ENCODE data around the gene LDLRAD4. TPM values are rescaled to one million over a fixed set of nuclear protein-coding genes. Genes with fewer than 3 reads are reported as not detected.
A peak's percentile ranks its signal among the peaks of the same experiment; 100 is the strongest.

Gene LDLRAD4
- total RNA-seq, 1 experiment from 2014 or later, result not detected

DNA sequence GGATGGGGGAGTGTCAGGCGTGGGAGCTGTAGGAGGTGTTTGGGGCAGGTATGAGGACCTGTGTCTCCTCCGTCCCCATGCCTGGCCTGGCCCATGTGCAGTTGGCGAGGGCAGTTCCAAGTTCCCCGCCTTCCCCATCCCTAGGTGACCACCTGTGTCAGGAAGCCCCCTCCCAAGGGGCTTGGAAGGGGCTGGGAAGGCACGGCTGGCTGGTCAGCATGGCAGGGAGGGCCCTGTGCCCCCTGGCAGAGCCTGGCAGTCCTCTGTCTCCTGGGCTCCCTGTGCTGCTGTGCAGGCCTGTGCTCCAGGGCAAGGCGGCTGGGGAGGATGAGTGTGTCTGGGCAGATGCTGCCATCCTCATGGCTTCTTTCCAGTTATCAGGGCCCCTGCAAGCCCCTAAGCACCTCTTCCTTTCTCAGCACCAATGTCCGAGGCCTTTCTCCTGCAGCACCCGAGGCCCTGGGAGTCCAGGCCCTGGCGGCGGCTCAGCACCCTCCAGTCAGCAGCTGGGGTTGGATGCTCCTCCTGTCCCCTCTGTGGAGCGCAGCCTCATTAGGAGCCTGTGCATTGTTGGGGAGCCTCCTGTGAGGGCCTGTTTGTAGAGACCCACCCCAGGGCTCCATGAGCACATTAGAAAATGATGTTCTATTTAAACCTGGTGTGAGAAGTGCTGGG is 406.1 kb downstream of the LDLRAD4 start:
- no peak for DNase-seq (ENCODE audit: low read depth)

DNA sequence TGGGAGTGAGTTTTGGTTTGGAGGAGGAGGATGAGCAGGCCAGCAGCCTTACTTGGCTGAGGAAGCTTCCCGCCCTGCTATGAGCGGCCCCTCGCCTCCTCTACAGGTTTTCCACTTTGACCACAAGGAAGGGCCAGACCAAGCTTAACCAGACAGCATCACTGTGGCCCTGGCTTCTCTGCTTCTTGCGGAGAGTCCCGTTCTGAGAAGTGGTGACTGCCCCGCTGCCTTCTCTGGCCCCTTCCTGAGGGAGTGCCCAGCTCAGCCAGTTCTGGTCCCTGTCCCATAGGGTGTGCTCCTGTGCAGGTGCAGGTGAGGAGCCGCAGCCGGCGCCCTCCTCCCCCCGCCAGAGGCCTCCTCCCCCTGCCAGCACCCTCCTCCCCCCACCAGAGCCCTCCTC is 406.8 kb downstream of the LDLRAD4 start:
- DNase-seq (ENCODE audit: low read depth), result no peak

DNA sequence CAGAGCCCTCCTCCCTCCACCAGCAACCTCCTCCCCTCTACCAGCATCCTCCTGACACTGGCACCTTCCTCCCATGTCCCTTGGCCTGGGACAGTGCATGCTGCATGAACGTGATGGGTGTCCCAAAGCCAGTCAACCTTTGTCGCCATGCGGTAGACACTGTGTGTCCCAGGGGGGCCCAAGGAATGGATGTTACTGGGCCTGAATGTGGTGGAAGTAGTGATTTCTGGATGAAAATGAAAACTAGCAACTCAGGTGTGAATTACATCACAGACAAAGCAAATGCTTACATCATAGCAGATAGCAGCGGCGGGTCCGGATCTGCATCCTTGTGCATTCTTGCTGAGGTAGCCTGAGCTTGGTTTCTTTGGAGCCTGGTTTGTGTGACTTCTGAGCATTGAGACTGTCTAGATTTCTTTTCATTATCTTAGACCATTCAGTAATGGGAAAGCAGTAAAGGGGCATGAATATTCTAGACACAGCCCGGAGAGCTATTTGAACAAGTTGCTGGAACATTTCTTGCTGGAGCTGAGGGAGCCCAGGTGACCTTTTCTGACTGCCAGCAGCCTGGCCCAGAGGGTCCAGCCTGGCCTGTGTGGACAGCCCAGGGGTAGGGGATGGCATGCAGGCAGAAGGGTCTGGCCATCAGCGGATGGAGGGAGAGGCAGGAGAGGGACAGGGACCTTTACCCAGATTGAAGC is 407.4 kb downstream of the LDLRAD4 start:
- DNase-seq (ENCODE audit: low read depth), result no peak

DNA sequence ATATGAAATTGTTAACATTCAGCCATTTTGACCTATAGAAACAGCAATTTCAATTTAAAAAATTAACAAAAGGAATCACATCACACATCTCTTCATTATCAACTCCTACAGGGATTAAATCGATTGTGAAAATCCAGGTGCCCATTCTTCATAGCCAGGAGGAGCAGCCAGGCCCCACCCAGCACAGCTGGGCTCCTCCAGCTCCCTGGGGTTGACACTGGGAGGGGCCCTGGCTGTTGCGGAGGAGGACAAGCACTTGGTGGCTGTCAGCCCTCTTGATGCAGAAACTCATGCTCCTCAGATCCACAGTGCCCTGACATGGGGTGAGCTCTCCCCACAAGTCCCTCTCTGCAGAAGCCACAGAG is 408.0 kb downstream of the LDLRAD4 start:
- DNase-seq (ENCODE audit: low read depth), result no peak

DNA sequence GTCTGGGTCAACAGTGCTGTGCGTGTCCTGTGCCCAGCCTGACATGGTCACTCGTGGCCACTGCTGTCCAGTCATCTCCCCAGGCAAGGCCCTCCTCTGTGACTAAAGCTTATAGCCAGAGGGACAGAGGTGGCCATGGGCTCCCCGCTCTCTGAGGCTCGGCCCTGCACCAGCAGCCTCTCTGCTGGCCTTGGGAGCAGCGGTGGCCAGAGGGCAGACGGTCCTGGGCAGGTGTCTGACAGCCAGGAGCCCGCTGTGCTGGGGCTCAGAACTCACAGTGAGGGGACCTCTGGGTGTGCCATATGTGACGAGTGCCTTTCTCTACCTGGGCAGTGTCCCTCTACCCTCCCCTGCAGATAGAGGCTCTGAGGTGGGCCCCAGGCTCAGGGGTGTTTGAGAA is 409.1 kb downstream of the LDLRAD4 start:
- DNase-seq (ENCODE audit: low read depth), result no peak

DNA sequence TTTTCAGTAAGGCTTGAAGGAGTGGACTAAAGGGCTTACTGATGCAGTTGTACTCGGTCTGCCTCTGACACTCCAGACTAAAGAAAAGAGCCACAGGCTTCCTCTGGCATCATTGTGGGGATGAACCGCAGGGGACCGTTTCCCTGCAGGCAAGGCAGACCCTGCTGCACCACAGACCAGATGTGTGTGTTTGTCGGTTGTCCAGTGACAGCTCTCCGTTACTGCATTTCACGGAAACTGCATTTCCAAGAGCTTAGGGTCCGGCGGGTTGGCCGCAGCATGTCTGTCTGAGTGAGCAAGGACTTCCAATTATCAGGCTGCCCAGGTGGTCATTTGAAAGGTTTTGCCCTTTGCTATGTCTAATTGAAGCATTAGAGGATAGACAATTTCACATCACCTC is 409.7 kb downstream of the LDLRAD4 start:
- no peak for DNase-seq (ENCODE audit: low read depth)

DNA sequence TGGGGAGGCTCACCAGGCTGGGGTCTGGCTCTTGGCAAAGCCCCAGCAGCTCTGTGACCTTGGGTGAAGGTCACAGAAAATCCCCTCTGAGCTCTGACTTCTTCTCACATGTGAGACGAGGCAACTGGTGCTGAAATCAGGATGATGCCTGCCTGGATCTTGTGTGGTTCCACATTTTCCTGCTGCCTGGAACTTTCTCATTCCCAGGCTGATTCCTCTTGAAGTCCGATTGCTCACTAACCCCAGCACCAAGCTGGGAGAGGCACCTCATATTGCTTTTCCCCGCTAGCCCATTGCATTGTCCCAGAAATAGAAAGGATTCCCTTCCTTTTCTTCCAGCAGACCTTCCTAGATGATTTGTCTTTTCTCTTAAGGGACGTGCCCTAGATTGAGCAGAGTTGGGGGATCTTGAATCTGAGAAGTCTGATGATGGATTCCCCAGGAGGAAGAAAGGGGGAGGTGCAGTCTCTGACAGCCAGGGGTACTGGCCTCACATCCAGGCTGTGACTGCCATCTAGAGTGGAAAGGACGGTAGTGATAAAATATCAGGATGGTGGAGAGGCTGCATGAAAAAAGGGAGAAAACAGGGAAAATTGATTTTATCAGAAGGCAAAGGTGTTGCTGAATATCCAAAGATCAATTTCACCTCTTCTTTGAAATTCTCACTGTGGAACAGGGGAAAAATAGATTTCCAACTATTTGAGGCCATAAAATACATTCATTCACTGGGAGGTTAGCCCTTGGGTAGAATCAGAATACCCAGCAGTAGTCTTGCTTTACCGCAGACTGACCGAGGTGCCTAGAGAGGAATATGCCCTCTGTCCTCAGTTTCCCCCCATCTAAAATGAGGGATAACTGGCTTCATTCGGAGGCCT is 411.5 kb downstream of the LDLRAD4 start:
- peak; percentile 44 for DNase-seq (ENCODE audit: low read depth)

DNA sequence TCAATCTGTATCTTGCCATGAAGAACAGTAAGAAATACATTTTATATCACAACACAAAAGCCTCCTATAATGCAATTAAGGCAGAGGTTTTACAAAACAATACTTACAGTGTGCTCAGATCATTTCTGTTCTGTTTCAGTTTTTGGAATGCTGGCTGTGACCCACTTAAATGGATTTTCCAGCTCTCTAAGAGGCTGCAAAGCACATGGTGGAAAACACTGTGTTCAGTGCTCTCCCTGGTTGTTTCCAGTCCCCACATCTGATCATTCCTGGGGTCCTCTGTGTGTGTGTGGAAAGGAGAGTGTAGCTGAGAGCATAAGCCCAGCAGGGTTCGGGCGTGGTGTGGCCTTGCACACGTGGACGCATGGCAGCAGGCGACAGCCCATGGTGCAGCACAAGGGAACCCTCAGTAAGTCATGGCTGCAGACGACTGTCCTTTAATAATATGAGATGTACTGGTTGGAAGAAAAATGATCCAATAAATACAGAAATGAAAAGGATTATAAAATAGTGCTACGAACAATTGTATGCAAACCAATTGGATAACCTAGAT is 412.2 kb downstream of the LDLRAD4 start:
- no peak for DNase-seq (ENCODE audit: low read depth)

DNA sequence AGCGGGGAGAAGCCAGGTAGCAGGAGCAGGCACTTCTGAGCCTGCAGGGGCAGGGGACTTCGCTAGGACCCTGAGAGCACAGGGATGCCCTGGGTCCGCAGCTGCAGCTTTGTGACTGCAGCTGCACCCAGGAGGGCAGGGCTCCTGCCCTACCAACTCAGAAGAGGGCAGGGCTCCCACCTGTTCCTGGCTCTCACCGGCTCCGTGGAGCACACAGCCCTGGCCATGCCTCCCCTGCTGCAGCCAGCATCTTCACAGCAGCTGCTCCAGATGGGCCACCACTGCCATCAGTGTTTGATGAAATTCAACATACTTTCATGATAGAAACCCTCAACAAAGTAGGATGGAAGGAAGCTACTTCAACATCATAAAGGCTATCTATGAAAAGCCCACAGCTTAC is 415.1 kb downstream of the LDLRAD4 start:
- no peak for DNase-seq (ENCODE audit: low read depth)

DNA sequence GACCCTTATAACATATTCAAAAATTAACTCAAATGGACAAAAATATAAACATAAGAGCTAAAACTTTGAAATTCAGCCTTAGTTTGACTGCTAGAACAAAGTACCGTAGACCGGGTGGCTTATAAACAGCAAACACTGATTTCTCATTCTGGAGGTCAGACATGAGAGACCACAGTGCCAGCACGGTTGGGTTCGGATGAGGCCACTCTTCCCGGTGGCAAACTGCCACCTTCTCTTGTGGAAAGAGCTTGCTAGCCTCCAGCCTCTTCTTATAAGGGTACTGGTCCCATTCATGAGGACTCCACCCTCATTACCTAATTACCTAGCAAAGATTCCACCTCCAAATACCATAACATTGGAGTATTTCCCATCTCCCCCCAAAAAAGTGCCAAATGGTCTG is 416.5 kb downstream of the LDLRAD4 start:
- DNase-seq (ENCODE audit: low read depth), result no peak

DNA sequence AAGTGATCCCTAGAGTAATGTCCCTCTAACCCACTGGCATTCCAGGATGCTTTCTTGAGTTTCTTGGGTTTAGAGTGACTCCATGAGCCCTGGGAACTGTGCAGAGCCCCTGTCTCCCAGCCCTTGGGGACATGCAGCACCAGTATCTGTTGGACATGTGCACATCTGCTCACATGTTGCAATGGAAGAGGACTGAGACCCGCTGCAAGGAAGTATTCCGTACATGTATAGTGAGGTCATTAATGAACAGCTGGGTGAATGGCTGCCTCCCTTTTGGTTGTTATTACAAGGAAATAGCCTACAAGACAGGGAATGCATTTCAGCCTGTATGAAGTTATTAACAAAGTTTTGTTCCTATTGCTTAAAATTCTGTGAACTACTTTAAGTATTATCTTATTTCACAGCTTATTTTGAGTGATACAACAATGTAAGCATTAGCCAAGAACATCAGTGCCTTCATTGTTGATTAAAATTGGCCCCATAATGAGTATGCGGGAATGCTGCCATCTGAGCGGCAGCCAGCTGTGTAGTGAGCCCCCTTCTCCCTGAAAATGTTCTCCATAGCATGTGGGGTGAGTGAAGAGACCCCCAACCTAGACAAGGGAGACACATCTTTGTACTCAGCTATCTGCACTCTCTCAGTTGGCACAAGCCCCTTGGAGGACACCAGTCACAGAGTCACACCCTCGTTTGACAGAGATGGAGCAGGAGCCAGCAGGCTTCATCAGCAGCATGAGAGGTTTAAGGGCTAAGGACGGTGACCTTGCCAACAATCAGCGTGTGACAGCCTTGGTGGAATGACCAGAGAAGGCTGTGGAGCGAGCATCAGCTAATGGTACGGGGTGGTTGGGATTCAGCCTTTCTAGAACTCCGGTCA is 420.4 kb downstream of the LDLRAD4 start:
- peak; percentile 3 for DNase-seq (ENCODE audit: low read depth)

DNA sequence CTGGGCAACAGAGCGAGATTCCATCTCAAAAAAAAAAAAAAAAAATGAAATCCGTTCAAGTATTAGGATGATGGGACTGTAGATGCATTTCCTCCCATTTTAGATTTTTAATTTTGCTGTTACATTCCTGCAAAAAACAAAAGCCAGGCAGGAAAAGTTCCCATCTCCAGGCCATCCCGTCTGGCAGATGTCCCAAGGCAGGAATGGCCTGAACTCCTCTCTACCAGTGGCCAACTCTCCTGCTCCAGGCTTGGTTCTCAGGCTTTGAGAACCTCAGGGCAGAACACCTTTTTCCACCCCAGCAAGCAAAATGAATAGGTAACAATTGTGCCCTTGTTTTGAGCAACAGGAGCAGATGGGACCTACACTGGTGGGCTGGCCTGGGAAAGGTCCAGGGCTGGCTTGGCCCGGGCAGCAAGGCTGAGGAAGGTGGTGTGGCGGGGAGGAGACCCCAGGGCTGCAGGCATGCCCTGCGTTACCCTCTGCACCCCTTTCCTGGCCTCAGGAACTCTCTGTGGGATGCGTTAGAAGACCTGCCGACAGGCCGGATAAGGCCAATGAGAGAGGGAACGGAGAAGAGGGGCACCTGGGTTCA is 421.8 kb downstream of the LDLRAD4 start:
- DNase-seq (ENCODE audit: low read depth), result no peak

DNA sequence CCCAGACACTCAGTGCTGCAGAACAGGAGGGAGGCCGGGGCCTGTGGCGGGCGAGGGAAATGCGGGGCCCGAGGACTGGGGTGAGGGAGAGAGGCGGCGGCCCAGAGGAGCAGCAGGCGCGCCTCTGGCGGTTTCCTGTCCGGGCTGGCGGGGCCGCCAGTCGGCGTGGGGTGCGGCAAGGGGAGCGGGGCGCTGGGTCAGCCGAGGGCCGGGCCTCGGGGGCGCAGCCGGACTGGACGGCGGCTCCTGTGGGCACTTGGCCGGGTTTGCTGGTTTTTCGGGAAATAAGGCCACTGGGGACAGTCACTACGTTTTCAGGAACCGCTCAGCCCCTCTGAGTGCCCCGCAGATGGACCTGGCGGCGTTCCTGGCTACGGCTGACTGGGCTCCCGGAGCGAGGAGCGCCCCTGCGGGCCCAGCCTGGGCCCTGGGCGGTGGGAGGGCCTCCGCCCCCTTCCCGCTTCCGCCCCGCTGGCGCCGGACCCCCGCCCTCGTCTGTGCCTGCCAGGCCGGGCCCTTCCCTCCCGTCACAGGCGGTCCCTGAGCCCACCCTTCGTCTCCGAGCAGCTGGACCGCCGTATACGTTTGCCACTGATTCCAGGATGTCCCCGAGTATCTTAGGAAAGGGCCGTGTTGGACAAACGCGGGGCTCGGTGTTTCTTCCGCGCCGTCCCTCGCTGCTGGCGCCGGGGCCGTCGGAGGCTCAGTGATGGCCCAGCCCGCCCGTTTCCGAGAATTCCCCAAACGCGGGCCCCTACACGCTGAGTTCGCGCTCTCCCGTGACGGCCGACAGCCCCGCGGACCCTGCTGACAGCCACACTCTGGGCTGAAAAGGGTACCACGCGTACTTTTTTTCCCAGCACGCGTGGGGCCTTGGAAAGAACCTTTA is 423.2 kb downstream of the LDLRAD4 start:
- no peak for DNase-seq (ENCODE audit: low read depth)

DNA sequence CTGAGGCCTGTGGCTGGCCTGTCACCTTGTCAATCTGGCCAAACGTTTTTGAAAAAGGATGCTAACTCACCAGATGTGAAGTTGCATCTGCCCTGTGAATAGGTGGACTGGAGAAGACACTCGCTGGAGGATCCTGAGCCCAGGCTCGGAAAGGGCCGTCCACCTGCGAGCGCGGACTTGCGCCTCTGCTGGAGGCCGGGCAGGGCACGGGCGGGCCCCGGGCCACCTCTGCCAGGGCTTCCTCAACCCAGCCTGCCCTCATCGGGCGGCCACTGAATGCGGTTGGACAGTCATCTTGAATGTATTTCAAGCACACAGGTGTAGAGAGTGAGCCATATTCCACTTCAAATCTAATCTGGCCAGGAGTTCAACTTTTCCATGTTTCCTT is 423.9 kb downstream of the LDLRAD4 start:
- no peak for DNase-seq (ENCODE audit: low read depth)

DNA sequence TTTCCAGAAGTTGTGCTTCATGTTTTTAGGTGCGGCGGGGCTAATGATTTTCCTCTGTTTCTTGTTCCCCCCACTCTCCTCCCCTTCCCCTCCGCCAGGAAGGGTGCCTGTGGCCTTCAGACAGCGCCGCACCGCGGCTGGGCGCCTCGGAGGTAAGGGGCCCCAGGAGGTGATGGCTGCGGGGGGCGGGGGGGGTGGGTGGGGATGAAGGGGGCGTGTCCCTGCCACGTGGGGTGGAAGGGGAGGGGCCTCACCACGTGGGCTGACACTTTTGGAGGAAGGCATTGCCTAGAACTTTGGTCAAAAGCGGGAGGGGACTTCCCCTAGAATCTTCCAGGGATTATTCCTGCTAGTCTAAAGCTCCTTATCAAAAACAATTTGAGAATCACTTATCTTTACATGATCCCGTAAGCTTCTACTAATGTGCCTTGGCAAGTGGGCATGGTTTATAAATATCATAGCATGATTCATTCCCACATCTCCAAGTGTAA is 424.7 kb downstream of the LDLRAD4 start:
- DNase-seq (ENCODE audit: low read depth), result no peak

DNA sequence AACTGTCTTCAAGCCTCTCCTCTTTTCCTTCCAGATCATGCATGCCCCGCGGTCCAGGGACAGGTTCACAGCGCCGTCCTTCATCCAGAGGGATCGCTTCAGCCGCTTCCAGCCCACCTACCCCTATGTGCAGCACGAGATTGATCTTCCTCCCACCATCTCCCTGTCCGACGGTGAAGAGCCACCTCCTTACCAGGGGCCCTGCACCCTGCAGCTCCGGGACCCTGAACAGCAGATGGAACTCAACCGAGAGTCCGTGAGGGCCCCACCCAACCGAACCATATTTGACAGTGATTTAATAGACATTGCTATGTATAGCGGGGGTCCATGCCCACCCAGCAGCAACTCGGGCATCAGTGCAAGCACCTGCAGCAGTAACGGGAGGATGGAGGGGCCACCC is 426.5 kb downstream of the LDLRAD4 start:
- DNase-seq (ENCODE audit: low read depth), result no peak

DNA sequence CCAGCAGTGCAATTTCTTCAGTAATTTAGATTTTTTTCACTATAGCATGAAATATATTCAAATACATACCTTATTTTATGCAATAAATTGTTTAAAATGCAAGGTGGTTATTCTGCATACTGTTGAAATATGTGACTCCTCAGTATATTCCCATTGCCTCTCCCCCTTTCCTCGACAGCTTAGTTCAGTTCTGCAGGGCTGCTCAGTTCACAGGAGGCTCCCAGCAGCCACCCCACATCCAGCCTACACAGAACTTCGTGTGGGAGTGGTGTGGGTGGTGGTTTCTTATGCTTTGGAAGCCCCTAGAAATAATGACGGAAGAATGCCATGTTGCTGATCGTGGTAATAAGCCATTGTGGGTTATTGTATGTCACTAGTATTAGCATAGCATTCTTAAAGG is 428.1 kb downstream of the LDLRAD4 start:
- DNase-seq (ENCODE audit: low read depth), result no peak

DNA sequence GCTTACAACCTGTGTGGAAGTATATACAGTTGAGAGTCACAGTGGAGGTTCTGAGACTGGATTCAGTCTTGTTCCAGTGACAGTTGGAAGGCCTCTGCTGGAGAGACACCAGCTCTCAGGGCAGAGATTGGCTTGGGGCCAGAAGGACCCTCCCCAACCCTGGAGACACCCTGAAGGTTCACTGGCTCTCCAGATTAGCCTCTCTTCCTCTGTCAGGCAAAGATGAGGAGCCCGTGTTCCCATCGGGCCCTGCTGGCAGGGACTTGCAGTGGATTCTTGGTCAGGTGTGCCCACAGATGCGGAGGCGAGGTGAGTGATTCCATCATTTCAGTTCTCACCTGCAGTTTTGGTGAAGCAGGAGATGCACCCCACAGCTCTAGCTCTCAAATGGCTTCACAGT is 429.2 kb downstream of the LDLRAD4 start:
- no peak for DNase-seq (ENCODE audit: low read depth)
